Measurements from ENCODE around the gene CDS1. TPM values are rescaled to one million over a fixed set of nuclear protein-coding genes. Genes with fewer than 3 reads are reported as not detected.
A peak's percentile ranks its signal among the peaks of the same experiment; 100 is the strongest.
"Not testable (repeated sequence)": the region's sequence is repeated elsewhere in the genome, so short reads cannot be mapped to it uniquely, and the experiment has no call there.

Gene CDS1
- polyA plus RNA-seq, 1 experiment, result not detected

- ChIA-PET POLR2A (no interaction called here), CTCF (no interaction called here)
- Histone ChIP-seq H3K27ac (ENCODE audit: low read depth, low read length) (no peak overlapping the region), H3K4me3 (ENCODE audit: low read depth, low read length) (no peak overlapping the region), H3K9me3 (ENCODE audit: control insufficient read depth, insufficient read depth, low read length) (no peaks in the 10 kb centered on the region; the same call in 1 of the 2 replicates), H3K27me3 (ENCODE audit: control insufficient read depth, insufficient read depth, low read length) (no peaks in the 10 kb centered on the region)
- no peak for TF ChIP-seq CTCF (IDR thresholded peaks at IDR 0.05; ENCODE audit: low read depth, low read length)
- DNase-seq (ENCODE audit: low read depth, low spot score), result no peak
These were observed 98.0 kb downstream of the CDS1 start for GRCh38 chr4:84680956-84681355.

GRCh38 chr4:84681486-84682274, 98.8 kb downstream of the CDS1 start:
- CTCF ChIA-PET, result no interaction called here
- no peaks in the 10 kb centered on the region for H3K27me3 ChIP-seq (ENCODE audit: control insufficient read depth, insufficient read depth, low read length)
- no peak overlapping the region for H3K4me3 ChIP-seq (ENCODE audit: low read depth, low read length)
- POLR2A ChIA-PET, result no interaction called here
- peak overlapping the region; percentile 47 for H3K27ac ChIP-seq (ENCODE audit: low read depth, low read length)
- peak; percentile 56 for DNase-seq (ENCODE audit: low read depth, low spot score)
- TF ChIP-seq CTCF (IDR thresholded peaks at IDR 0.05; ENCODE audit: low read depth, low read length), result peak; percentile 22
- H3K9me3 ChIP-seq (ENCODE audit: control insufficient read depth, insufficient read depth, low read length), result no peaks in the 10 kb centered on the region; the same call in 1 of the 2 replicates

- H3K27me3 ChIP-seq (ENCODE audit: control insufficient read depth, insufficient read depth, low read length); H3K27ac ChIP-seq (ENCODE audit: low read depth, low read length); CTCF ChIA-PET; H3K4me3 ChIP-seq (ENCODE audit: low read depth, low read length); H3K9me3 ChIP-seq (ENCODE audit: control insufficient read depth, insufficient read depth, low read length); POLR2A ChIA-PET; DNase-seq (ENCODE audit: low read depth, low spot score): not testable (repeated sequence)
These were observed 99.7 kb downstream of the CDS1 start for GRCh38 chr4:84682661-84683060.

- no peak for DNase-seq (ENCODE audit: low read depth, low spot score)
- Histone ChIP-seq H3K9me3 (ENCODE audit: control insufficient read depth, insufficient read depth, low read length) (no peaks in the 10 kb centered on the region; the same call in 1 of the 2 replicates), H3K27me3 (ENCODE audit: control insufficient read depth, insufficient read depth, low read length) (no peaks in the 10 kb centered on the region), H3K27ac (ENCODE audit: low read depth, low read length) (no peak overlapping the region), H3K4me3 (ENCODE audit: low read depth, low read length) (no peak overlapping the region)
- TF ChIP-seq CTCF (IDR thresholded peaks at IDR 0.05; ENCODE audit: low read depth, low read length), result no peak
- ChIA-PET POLR2A (no interaction called here), CTCF (no interaction called here)
These were observed 100.3 kb downstream of the CDS1 start for GRCh38 chr4:84683064-84683850.

- H3K27ac ChIP-seq (ENCODE audit: low read depth, low read length), result no peak overlapping the region
- POLR2A ChIA-PET, result no interaction called here
- no peak overlapping the region for H3K4me3 ChIP-seq (ENCODE audit: low read depth, low read length)
- DNase-seq (ENCODE audit: low read depth, low spot score), result no peak
- no peak for TF ChIP-seq CTCF (IDR thresholded peaks at IDR 0.05; ENCODE audit: low read depth, low read length)
- H3K9me3 ChIP-seq (ENCODE audit: control insufficient read depth, insufficient read depth, low read length), result no peaks in the 10 kb centered on the region
- CTCF ChIA-PET, result no interaction called here
- H3K27me3 ChIP-seq (ENCODE audit: control insufficient read depth, insufficient read depth, low read length), result no peaks in the 10 kb centered on the region
These were observed 101.4 kb downstream of the CDS1 start for GRCh38 chr4:84684361-84684760.
